Neural progenitor cell (in vitro differentiated cells): ENCODE data around the gene YBX2. TPM values are rescaled to one million over a fixed set of nuclear protein-coding genes. Genes with fewer than 3 reads are reported as not detected.

ENCODE experiments used
- DNase-seq: peaks from one replicate; pipeline ENCODE4 v3.0.0-alpha.2; 2016; ENCODE audit warnings: low spot score
- H2AFZ ChIP-seq: fragments of 200-600 bp; sonication (generic); replicated peaks from 2 replicates; pipeline ENCODE4 v1.6.1; 2016; ENCODE audit warnings: antibody characterized with exemption
- H3F3A ChIP-seq: fragments of 200-600 bp; sonication (generic); 2 replicates; pipeline ENCODE4 v1.6.1; 2016; ENCODE audit warnings: antibody characterized with exemption, low read depth
- H3K27ac ChIP-seq: fragments of 200-600 bp; sonication (generic); 2 replicates; pipeline ENCODE4 v1.5.1; 2016; ENCODE audit warnings: mild to moderate bottlenecking
- H3K27me3 ChIP-seq: fragments of 200-600 bp; sonication (generic); 2 replicates; pipeline ENCODE4 v1.6.1; 2016; ENCODE audit warnings: mild to moderate bottlenecking, moderate library complexity
- H3K36me3 ChIP-seq: fragments of 200-600 bp; sonication (generic); 2 replicates; pipeline ENCODE4 v1.5.1; 2016
- H3K4me1 ChIP-seq: fragments of 200-600 bp; sonication (generic); 2 replicates; pipeline ENCODE4 v1.6.1; 2016; ENCODE audit warnings: mixed run types
- H3K4me2 ChIP-seq: fragments of 200-600 bp; sonication (generic); 2 replicates; pipeline ENCODE4 v1.6.1; 2016
- H3K4me3 ChIP-seq: fragments of 200-600 bp; sonication (generic); 2 replicates; pipeline ENCODE4 v1.5.1; 2016
- H3K79me2 ChIP-seq: fragments of 200-600 bp; sonication (generic); 2 replicates; pipeline ENCODE4 v1.6.1; 2016; ENCODE audit warnings: low read depth
- H3K9ac ChIP-seq: fragments of 200-600 bp; sonication (generic); 2 replicates; pipeline ENCODE4 v1.6.1; 2016
- H3K9me3 ChIP-seq: fragments of 200-600 bp; sonication (generic); 2 replicates; pipeline ENCODE4 v1.5.1; 2016; ENCODE audit warnings: low read depth
- H4K20me1 ChIP-seq: fragments of 200-600 bp; sonication (generic); 2 replicates; pipeline ENCODE4 v1.6.1; 2016; ENCODE audit warnings: low read depth
- H3K27ac Mint-ChIP-seq: 3 replicates; pipeline ENCODE4 v1.8.0; 2021; ENCODE audit warnings: mixed read lengths
- H3K27me3 Mint-ChIP-seq: 2 replicates; pipeline ENCODE4 v1.8.0; 2022; ENCODE audit warnings: low read depth, mild to moderate bottlenecking, inconsistent platforms, moderate library complexity, mixed read lengths; ENCODE audit not compliant: insufficient read depth
- H3K36me3 Mint-ChIP-seq: 3 replicates; pipeline ENCODE4 v1.8.0; 2021; ENCODE audit warnings: mixed read lengths
- H3K4me1 Mint-ChIP-seq: 3 replicates; pipeline ENCODE4 v1.8.0; 2021; ENCODE audit warnings: mixed read lengths
- H3K4me3 Mint-ChIP-seq: 3 replicates; pipeline ENCODE4 v1.8.0; 2021; ENCODE audit warnings: mild to moderate bottlenecking, moderate library complexity, mixed read lengths
- H3K9me3 Mint-ChIP-seq: 3 replicates; pipeline ENCODE4 v1.8.0; 2020; ENCODE audit warnings: mixed read lengths
- EZH2 ChIP-seq: fragments of 200-600 bp; sonication (generic); IDR thresholded peaks from 2 replicates; pipeline ENCODE4 v1.6.1; 2017; ENCODE audit warnings: antibody characterized with exemption, mild to moderate bottlenecking, moderate library complexity
- EZH2phosphoT487 ChIP-seq: fragments of 200-600 bp; sonication (generic); IDR thresholded peaks from 2 replicates; pipeline ENCODE4 v1.6.1; 2017; ENCODE audit warnings: antibody characterized with exemption
- total RNA-seq: library from RNA; depleted of rRNA; stranded (reverse); fragments of >200 nt; gene quantifications from 2 replicates; pipeline ENCODE4 v1.2.3, GENCODE V29; 2015; ENCODE audit warnings: low replicate concordance
- TF ChIP-seq, protein P1 (sequence below): fragments of 200-600 bp; sonication (generic); IDR thresholded peaks from 2 replicates; pipeline ENCODE4 v1.5.1; 2017; ENCODE audit warnings: antibody characterized with exemption, mild to moderate bottlenecking

YBX2 gene
- total RNA-seq, 1 donor from 2014 or later, result 2.7 TPM

DNA sequence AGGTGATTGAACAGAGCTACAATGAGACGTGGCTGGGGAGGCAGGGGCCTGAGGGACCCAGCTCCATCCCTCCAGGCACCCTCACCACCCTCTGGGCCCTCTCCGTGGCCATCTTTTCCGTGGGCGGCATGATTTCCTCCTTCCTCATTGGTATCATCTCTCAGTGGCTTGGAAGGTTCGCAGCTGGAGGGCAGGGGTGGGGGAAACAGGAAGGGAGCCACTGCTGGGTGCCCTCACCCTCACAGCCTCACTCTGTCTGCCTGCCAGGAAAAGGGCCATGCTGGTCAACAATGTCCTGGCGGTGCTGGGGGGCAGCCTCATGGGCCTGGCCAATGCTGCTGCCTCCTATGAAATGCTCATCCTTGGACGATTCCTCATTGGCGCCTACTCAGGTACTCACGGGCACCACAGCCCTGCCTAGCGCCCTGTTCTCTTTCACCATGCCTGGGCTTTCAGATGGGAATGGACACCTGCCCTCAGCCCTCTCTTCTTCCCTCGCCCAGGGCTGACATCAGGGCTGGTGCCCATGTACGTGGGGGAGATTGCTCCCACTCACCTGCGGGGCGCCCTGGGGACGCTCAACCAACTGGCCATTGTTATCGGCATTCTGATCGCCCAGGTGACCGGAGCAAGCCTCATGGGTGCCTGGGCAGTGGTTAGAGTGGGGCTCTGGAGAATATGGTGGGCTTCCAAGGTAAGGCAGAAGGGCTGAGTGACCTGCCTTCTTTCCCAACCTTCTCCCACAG lies 10.8 kb downstream of the YBX2 start:
- H3F3A ChIP-seq, result peaks cover 16% of the 10 kb centered on the region
- H3K79me2 ChIP-seq, result no peaks in the 10 kb centered on the region
- Mint-ChIP-seq H3K27ac (no peak overlapping the region), H3K9me3 (peaks cover 1% of the 10 kb centered on the region), H3K4me1 (peaks cover 18% of the 10 kb centered on the region), H3K36me3 (peaks cover 1% of the 10 kb centered on the region), H3K27me3 (peaks cover 18% of the 10 kb centered on the region), H3K4me3 (peak overlapping the region; percentile 88)
- no peaks in the 10 kb centered on the region for H3K36me3 ChIP-seq
- peaks cover 45% of the 10 kb centered on the region for H3K27me3 ChIP-seq
- H4K20me1 ChIP-seq, result peaks cover 16% of the 10 kb centered on the region
- no peak overlapping the region for H3K27ac ChIP-seq
- TF ChIP-seq EZH2phosphoT487 (no peak), EZH2 (no peak)
- TF ChIP-seq, protein P1, sequence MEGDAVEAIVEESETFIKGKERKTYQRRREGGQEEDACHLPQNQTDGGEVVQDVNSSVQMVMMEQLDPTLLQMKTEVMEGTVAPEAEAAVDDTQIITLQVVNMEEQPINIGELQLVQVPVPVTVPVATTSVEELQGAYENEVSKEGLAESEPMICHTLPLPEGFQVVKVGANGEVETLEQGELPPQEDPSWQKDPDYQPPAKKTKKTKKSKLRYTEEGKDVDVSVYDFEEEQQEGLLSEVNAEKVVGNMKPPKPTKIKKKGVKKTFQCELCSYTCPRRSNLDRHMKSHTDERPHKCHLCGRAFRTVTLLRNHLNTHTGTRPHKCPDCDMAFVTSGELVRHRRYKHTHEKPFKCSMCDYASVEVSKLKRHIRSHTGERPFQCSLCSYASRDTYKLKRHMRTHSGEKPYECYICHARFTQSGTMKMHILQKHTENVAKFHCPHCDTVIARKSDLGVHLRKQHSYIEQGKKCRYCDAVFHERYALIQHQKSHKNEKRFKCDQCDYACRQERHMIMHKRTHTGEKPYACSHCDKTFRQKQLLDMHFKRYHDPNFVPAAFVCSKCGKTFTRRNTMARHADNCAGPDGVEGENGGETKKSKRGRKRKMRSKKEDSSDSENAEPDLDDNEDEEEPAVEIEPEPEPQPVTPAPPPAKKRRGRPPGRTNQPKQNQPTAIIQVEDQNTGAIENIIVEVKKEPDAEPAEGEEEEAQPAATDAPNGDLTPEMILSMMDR, result no peak
- H2AFZ ChIP-seq, result no peak overlapping the region
- DNase-seq, result no peak
- H3K4me2 ChIP-seq, result no peak overlapping the region
- no peaks in the 10 kb centered on the region for H3K9me3 ChIP-seq
- no peak overlapping the region for H3K4me3 ChIP-seq
- H3K4me1 ChIP-seq, result peaks cover 4% of the 10 kb centered on the region
- H3K9ac ChIP-seq, result no peak overlapping the region

DNA sequence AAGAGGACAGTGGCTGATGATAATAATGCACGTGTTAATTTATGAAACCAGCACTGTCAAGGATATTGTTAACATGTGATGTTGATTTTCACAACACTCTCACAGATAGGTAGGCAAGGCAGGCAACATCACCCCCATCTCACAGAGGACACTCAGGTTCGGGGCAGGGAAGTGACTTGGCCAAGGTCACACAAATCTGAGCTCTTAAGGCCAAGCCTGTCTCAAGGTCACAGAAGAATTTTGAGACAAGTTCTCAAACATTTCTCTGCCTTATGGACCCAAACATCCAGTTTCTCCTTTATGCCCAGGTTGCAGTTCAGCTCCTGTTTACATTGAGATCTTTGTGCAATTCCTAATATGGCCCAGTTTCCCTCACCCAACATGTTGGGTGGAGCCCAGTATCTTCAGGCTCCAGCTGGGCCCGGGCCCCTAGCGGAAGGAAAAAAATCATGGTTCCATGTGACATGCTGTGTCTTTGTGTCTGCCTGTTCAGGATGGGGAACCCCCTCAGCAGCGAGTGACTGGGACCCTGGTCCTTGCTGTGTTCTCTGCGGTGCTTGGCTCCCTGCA lies 11.6 kb downstream of the YBX2 start:
- Mint-ChIP-seq H3K4me1 (peaks cover 18% of the 10 kb centered on the region), H3K36me3 (peaks cover 1% of the 10 kb centered on the region), H3K27me3 (peaks cover 18% of the 10 kb centered on the region), H3K4me3 (peak overlapping the region; percentile 88), H3K9me3 (peaks cover 1% of the 10 kb centered on the region), H3K27ac (no peak overlapping the region)
- no peaks in the 10 kb centered on the region for H3K9me3 ChIP-seq
- DNase-seq, result no peak
- H3K4me3 ChIP-seq, result peak overlapping the region; percentile 56
- H3F3A ChIP-seq, result peaks cover 16% of the 10 kb centered on the region
- H4K20me1 ChIP-seq, result peaks cover 16% of the 10 kb centered on the region
- H3K9ac ChIP-seq, result no peak overlapping the region
- H3K36me3 ChIP-seq, result no peaks in the 10 kb centered on the region
- peak overlapping the region; percentile 76 for H3K4me2 ChIP-seq
- H3K27me3 ChIP-seq, result peaks cover 47% of the 10 kb centered on the region
- TF ChIP-seq EZH2phosphoT487 (no peak), EZH2 (no peak)
- TF ChIP-seq, protein P1, result no peak
- H3K27ac ChIP-seq, result no peak overlapping the region
- H3K79me2 ChIP-seq, result no peaks in the 10 kb centered on the region
- peaks cover 4% of the 10 kb centered on the region for H3K4me1 ChIP-seq
- H2AFZ ChIP-seq, result no peak overlapping the region

DNA sequence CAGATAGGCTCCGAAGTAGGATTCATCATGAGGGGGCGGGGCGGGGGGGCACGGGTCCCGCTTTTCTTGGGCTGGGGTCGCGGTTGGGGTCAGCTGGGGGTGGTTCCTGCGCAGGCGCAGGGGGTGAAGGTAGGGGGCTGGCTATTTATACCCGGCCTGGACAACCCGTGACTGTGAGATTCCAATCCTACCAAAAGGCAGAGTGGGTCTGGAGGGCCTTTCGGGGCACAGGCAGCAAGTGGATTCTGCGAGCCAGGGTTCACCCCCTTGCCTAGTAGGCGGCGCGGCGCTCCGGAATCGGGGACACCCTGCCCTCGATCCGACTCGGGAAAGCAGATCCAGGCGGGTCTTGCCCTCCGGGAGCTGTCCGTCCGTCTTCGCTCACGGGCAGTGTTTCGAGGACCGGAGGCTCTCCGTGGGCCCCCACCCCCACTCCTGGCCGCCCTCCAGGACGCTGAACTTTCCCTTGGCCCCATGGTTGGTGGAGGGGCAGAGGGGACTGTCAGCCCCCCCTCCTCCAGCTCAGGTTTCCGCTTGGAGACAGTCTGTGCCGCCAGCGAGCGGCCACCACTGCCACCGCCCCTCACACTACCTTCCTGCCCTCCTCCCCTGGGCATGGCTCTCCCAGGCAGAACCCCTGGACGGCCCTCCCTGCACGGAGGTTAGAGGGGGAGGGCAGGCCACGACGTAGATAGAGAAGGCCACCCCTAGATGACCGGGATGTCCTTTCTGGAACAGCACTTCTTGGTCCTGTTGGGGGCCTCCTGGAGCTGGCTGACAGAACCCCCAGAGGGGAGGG lies 12.3 kb downstream of the YBX2 start:
- peaks cover 1% of the 10 kb centered on the region for H3K36me3 Mint-ChIP-seq
- Histone ChIP-seq H3K9ac (no peak overlapping the region), H4K20me1 (peaks cover 16% of the 10 kb centered on the region), H3K4me1 (peaks cover 4% of the 10 kb centered on the region), H3F3A (peaks cover 16% of the 10 kb centered on the region), H3K9me3 (no peaks in the 10 kb centered on the region), H2AFZ (peak overlapping the region; percentile 71), H3K4me2 (peak overlapping the region; percentile 76), H3K4me3 (peak overlapping the region; percentile 56), H3K27me3 (peaks cover 47% of the 10 kb centered on the region), H3K79me2 (no peaks in the 10 kb centered on the region), H3K27ac (no peak overlapping the region), H3K36me3 (no peaks in the 10 kb centered on the region)
- peaks cover 1% of the 10 kb centered on the region for H3K9me3 Mint-ChIP-seq
- peak overlapping the region; percentile 88 for H3K4me3 Mint-ChIP-seq
- peaks cover 18% of the 10 kb centered on the region for H3K27me3 Mint-ChIP-seq
- H3K4me1 Mint-ChIP-seq, result peaks cover 18% of the 10 kb centered on the region
- DNase-seq, result no peak
- no peak overlapping the region for H3K27ac Mint-ChIP-seq
- peak; percentile 19 for TF ChIP-seq EZH2phosphoT487
- TF ChIP-seq EZH2, result no peak
